ENCODE data around the gene IFT122.

The IFT122 gene

DNA sequence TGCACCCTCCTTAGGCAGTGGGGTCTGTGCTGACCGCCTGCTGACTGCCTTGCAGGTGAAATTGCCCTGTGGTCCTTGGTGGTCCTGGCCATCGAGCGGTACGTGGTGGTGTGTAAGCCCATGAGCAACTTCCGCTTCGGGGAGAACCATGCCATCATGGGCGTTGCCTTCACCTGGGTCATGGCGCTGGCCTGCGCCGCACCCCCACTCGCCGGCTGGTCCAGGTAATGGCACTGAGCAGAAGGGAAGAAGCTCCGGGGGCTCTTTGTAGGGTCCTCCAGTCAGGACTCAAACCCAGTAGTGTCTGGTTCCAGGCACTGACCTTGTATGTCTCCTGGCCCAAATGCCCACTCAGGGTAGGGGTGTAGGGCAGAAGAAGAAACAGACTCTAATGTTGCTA is 90.8 kb downstream of the IFT122 start:
- no peaks in the 10 kb centered on the region for H3K36me3 ChIP-seq
- DNase-seq: no peak
- H3K4me3 ChIP-seq (ENCODE audit: low read depth, low read length): no peak overlapping the region
- H3K9me3 ChIP-seq (ENCODE audit: severe bottlenecking): no peaks in the 10 kb centered on the region
- H3K27ac ChIP-seq: no peak overlapping the region
- no peak for TF ChIP-seq CTCF (IDR thresholded peaks at IDR 0.05; ENCODE audit: low read depth, low read length)
- H3K27me3 ChIP-seq (ENCODE audit: insufficient read depth, low read depth, severe bottlenecking): no peaks in the 10 kb centered on the region

GRCh38 chr3:129531699-129532098 is 91.7 kb downstream of the IFT122 start:
- H3K27ac ChIP-seq: no peak overlapping the region
- DNase-seq: no peak
- no peaks in the 10 kb centered on the region for H3K36me3 ChIP-seq
- no peak for TF ChIP-seq CTCF (IDR thresholded peaks at IDR 0.05; ENCODE audit: low read depth, low read length)
- H3K4me3 ChIP-seq (ENCODE audit: low read depth, low read length): no peak overlapping the region
- H3K9me3 ChIP-seq (ENCODE audit: severe bottlenecking): no peaks in the 10 kb centered on the region
- H3K27me3 ChIP-seq (ENCODE audit: insufficient read depth, low read depth, severe bottlenecking): no peaks in the 10 kb centered on the region

- Histone ChIP-seq H3K9me3 (ENCODE audit: severe bottlenecking) (no peaks in the 10 kb centered on the region), H3K27me3 (ENCODE audit: insufficient read depth, low read depth, severe bottlenecking) (no peaks in the 10 kb centered on the region), H3K36me3 (no peaks in the 10 kb centered on the region), H3K27ac (no peak overlapping the region), H3K4me3 (ENCODE audit: low read depth, low read length) (no peak overlapping the region)
- no peak for DNase-seq
- TF ChIP-seq CTCF (IDR thresholded peaks at IDR 0.05; ENCODE audit: low read depth, low read length): no peak
These were observed 92.2 kb downstream of the IFT122 start for GRCh38 chr3:129532261-129532660.

DNA sequence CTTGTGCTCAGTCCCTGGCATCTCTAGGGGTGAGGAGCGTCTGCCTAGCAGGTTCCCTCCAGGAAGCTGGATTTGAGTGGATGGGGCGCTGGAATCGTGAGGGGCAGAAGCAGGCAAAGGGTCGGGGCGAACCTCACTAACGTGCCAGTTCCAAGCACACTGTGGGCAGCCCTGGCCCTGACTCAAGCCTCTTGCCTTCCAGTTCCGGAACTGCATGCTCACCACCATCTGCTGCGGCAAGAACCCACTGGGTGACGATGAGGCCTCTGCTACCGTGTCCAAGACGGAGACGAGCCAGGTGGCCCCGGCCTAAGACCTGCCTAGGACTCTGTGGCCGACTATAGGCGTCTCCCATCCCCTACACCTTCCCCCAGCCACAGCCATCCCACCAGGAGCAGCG is 93.4 kb downstream of the IFT122 start:
- no peaks in the 10 kb centered on the region for H3K27me3 ChIP-seq (ENCODE audit: insufficient read depth, low read depth, severe bottlenecking)
- no peak overlapping the region for H3K27ac ChIP-seq
- TF ChIP-seq CTCF (IDR thresholded peaks at IDR 0.05; ENCODE audit: low read depth, low read length): no peak
- DNase-seq: no peak
- H3K36me3 ChIP-seq: no peaks in the 10 kb centered on the region
- no peaks in the 10 kb centered on the region for H3K9me3 ChIP-seq (ENCODE audit: severe bottlenecking)
- no peak overlapping the region for H3K4me3 ChIP-seq (ENCODE audit: low read depth, low read length)

DNA sequence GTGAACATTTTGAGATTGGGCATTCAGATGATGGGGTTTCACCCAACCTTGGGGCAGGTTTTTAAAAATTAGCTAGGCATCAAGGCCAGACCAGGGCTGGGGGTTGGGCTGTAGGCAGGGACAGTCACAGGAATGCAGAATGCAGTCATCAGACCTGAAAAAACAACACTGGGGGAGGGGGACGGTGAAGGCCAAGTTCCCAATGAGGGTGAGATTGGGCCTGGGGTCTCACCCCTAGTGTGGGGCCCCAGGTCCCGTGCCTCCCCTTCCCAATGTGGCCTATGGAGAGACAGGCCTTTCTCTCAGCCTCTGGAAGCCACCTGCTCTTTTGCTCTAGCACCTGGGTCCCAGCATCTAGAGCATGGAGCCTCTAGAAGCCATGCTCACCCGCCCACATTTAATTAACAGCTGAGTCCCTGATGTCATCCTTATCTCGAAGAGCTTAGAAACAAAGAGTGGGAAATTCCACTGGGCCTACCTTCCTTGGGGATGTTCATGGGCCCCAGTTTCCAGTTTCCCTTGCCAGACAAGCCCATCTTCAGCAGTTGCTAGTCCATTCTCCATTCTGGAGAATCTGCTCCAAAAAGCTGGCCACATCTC is 94.5 kb downstream of the IFT122 start:
- H3K9me3 ChIP-seq (ENCODE audit: severe bottlenecking): no peaks in the 10 kb centered on the region
- H3K27ac ChIP-seq: no peak overlapping the region
- no peaks in the 10 kb centered on the region for H3K27me3 ChIP-seq (ENCODE audit: insufficient read depth, low read depth, severe bottlenecking)
- no peak overlapping the region for H3K4me3 ChIP-seq (ENCODE audit: low read depth, low read length)
- no peak for TF ChIP-seq CTCF (IDR thresholded peaks at IDR 0.05; ENCODE audit: low read depth, low read length)
- H3K36me3 ChIP-seq: no peaks in the 10 kb centered on the region
- no peak for DNase-seq

GRCh38 chr3:129535075-129535474 is 95.1 kb downstream of the IFT122 start:
- H3K27me3 ChIP-seq (ENCODE audit: insufficient read depth, low read depth, severe bottlenecking): no peaks in the 10 kb centered on the region
- H3K4me3 ChIP-seq (ENCODE audit: low read depth, low read length): no peak overlapping the region
- no peaks in the 10 kb centered on the region for H3K9me3 ChIP-seq (ENCODE audit: severe bottlenecking)
- no peak for TF ChIP-seq CTCF (IDR thresholded peaks at IDR 0.05; ENCODE audit: low read depth, low read length)
- no peak overlapping the region for H3K27ac ChIP-seq
- no peak for DNase-seq
- H3K36me3 ChIP-seq: no peaks in the 10 kb centered on the region

Measured in WERI-Rb-1 (cell line).